ENCODE results near the gene SYT2.
"Not testable (repeated sequence)": the region's sequence is repeated elsewhere in the genome, so short reads cannot be mapped to it uniquely, and the experiment has no call there.

SYT2 gene

DNA sequence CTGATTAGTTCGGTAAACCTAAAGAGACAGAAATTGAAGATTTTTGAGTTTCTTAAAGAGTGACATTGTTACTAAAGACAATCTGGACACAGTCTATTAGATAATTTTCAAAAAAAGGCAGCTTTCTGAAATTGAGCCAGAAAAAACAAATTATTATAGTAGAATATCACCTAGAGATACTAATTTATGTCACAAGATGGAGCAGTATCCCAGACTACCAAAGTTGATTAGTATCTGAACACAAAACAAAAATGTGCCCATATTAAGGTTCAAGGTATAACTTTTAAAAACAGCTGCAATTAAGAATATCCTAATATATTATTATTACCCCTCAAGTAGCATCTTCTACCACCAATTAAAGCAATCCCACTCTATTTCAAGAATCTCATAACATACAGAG is 40.5 kb upstream of the SYT2 start:
- H3K4me1 ChIP-seq (ENCODE audit: control insufficient read depth in 2 of 2, insufficient read depth in 1 of 2, low read depth in 1 of 2, low read length in 2 of 2) = no peaks in the 10 kb centered on the region
- no peak overlapping the region for H4K8ac ChIP-seq (ENCODE audit: low read depth, low read length)
- H2AK5ac ChIP-seq (ENCODE audit: low read depth, low read length) = no peak overlapping the region
- no peak overlapping the region for H4K91ac ChIP-seq (ENCODE audit: low read depth, low read length, poor library complexity)
- no peak overlapping the region for H2AFZ ChIP-seq (ENCODE audit: low read length)
- no peak overlapping the region for H3K9ac ChIP-seq (ENCODE audit: low read depth, low read length, poor library complexity)
- no peaks in the 10 kb centered on the region for H3K79me1 ChIP-seq (ENCODE audit: low read depth, low read length)
- no peak overlapping the region for H3K4me3 ChIP-seq (ENCODE audit: low read length in 2 of 2)
- H3K36me3 ChIP-seq (replicated peaks in 1 of 2; ENCODE audit: control insufficient read depth in 2 of 2, insufficient read depth in 2 of 2, low read length in 2 of 2) = peaks cover 34 to 100% of the 10 kb centered on the region in 2 donors
- H2BK15ac ChIP-seq (ENCODE audit: low read length) = no peak overlapping the region
- H3K27me3 ChIP-seq (ENCODE audit: control insufficient read depth in 3 of 3, insufficient read depth in 3 of 3, low read depth in 1 of 3, low read length in 3 of 3) = no peaks in the 10 kb centered on the region
- no peak overlapping the region for H3K18ac ChIP-seq (ENCODE audit: low read length)
- no peak overlapping the region for H2BK120ac ChIP-seq (ENCODE audit: low read depth, low read length)
- no peak overlapping the region for H3K14ac ChIP-seq (ENCODE audit: low read length)
- H3K9me3 ChIP-seq (replicated peaks in 1 of 2; ENCODE audit: control insufficient read depth in 2 of 2, insufficient read depth in 1 of 2, low read depth in 1 of 2, low read length in 2 of 2) = peaks cover 0 to under 1% of the 10 kb centered on the region in 2 donors
- H3K4ac ChIP-seq (ENCODE audit: low read length) = no peak overlapping the region
- H3K4me2 ChIP-seq (ENCODE audit: insufficient read depth, low read length, poor library complexity, severe bottlenecking) = no peak overlapping the region
- no peak overlapping the region for H2BK5ac ChIP-seq (ENCODE audit: low read length)
- no peak overlapping the region for H2BK12ac ChIP-seq (ENCODE audit: low read length)
- no peak for DNase-seq (ENCODE audit: low spot score)
- no peak overlapping the region for H3K23ac ChIP-seq (ENCODE audit: low read depth, low read length, poor library complexity)
- no CpG with 5 or more reads among the region's 1 CpG for WGBS, 2 donors (ENCODE audit: extremely low coverage in 2 of 2, insufficient read length in 2 of 2, insufficient replicate concordance in 1 of 2)
- H3K27ac ChIP-seq (replicated peaks; ENCODE audit: low read length) = no peak overlapping the region

GRCh38 chr1:202750024-202750423 is 39.8 kb upstream of the SYT2 start:
- no peak overlapping the region for H4K8ac ChIP-seq (ENCODE audit: low read depth, low read length)
- H3K36me3 ChIP-seq (replicated peaks in 1 of 2; ENCODE audit: control insufficient read depth in 2 of 2, insufficient read depth in 2 of 2, low read length in 2 of 2) = peaks cover 35 to 100% of the 10 kb centered on the region in 2 donors
- no peak overlapping the region for H2BK12ac ChIP-seq (ENCODE audit: low read length)
- no peak overlapping the region for H2BK120ac ChIP-seq (ENCODE audit: low read depth, low read length)
- H3K4me3 ChIP-seq (ENCODE audit: low read length in 2 of 2) = no peak overlapping the region
- H2BK5ac ChIP-seq (ENCODE audit: low read length) = no peak overlapping the region
- WGBS, 2 donors (ENCODE audit: extremely low coverage in 2 of 2, insufficient read length in 2 of 2, insufficient replicate concordance in 1 of 2) = no CpG with 5 or more reads among the region's 2 CpGs
- H3K18ac ChIP-seq (ENCODE audit: low read length) = no peak overlapping the region
- H2BK15ac ChIP-seq (ENCODE audit: low read length) = no peak overlapping the region
- H3K23ac ChIP-seq (ENCODE audit: low read depth, low read length, poor library complexity) = no peak overlapping the region
- no peak for DNase-seq (ENCODE audit: low spot score)
- H3K27ac ChIP-seq (replicated peaks; ENCODE audit: low read length) = no peak overlapping the region
- no peak overlapping the region for H3K9ac ChIP-seq (ENCODE audit: low read depth, low read length, poor library complexity)
- H4K91ac ChIP-seq (ENCODE audit: low read depth, low read length, poor library complexity) = no peak overlapping the region
- H3K79me1 ChIP-seq (ENCODE audit: low read depth, low read length) = no peaks in the 10 kb centered on the region
- no peak overlapping the region for H2AFZ ChIP-seq (ENCODE audit: low read length)
- H3K9me3 ChIP-seq (replicated peaks in 1 of 2; ENCODE audit: control insufficient read depth in 2 of 2, insufficient read depth in 1 of 2, low read depth in 1 of 2, low read length in 2 of 2) = peaks cover 3 to 8% of the 10 kb centered on the region in 2 donors
- no peak overlapping the region for H3K4ac ChIP-seq (ENCODE audit: low read length)
- H3K4me1 ChIP-seq (ENCODE audit: control insufficient read depth in 2 of 2, insufficient read depth in 1 of 2, low read depth in 1 of 2, low read length in 2 of 2) = no peaks in the 10 kb centered on the region
- H2AK5ac ChIP-seq (ENCODE audit: low read depth, low read length) = no peak overlapping the region
- no peak overlapping the region for H3K14ac ChIP-seq (ENCODE audit: low read length)
- H3K27me3 ChIP-seq (ENCODE audit: control insufficient read depth in 3 of 3, insufficient read depth in 3 of 3, low read depth in 1 of 3, low read length in 3 of 3) = no peaks in the 10 kb centered on the region
- H3K4me2 ChIP-seq (ENCODE audit: insufficient read depth, low read length, poor library complexity, severe bottlenecking) = no peak overlapping the region

GRCh38 chr1:202745323-202745888 is 35.2 kb upstream of the SYT2 start:
- Histone ChIP-seq H3K4ac (ENCODE audit: low read length) (no peak overlapping the region), H3K23ac (ENCODE audit: low read depth, low read length, poor library complexity) (no peak overlapping the region), H2AK5ac (ENCODE audit: low read depth, low read length) (no peak overlapping the region), H3K27ac (replicated peaks; ENCODE audit: low read length) (no peak overlapping the region), H2BK5ac (ENCODE audit: low read length) (no peak overlapping the region), H2BK120ac (ENCODE audit: low read depth, low read length) (no peak overlapping the region), H3K36me3 (replicated peaks in 1 of 2; ENCODE audit: control insufficient read depth in 2 of 2, insufficient read depth in 2 of 2, low read length in 2 of 2) (peaks cover 39 to 98% of the 10 kb centered on the region in 2 donors), H3K9me3 (replicated peaks in 1 of 2; ENCODE audit: control insufficient read depth in 2 of 2, insufficient read depth in 1 of 2, low read depth in 1 of 2, low read length in 2 of 2) (peaks cover 10 to 23% of the 10 kb centered on the region in 2 donors), H3K18ac (ENCODE audit: low read length) (no peak overlapping the region), H3K79me1 (ENCODE audit: low read depth, low read length) (peaks cover 3% of the 10 kb centered on the region), H2BK15ac (ENCODE audit: low read length) (no peak overlapping the region), H3K9ac (ENCODE audit: low read depth, low read length, poor library complexity) (no peak overlapping the region), H3K27me3 (ENCODE audit: control insufficient read depth in 3 of 3, insufficient read depth in 3 of 3, low read depth in 1 of 3, low read length in 3 of 3) (no peaks in the 10 kb centered on the region), H2BK12ac (ENCODE audit: low read length) (no peak overlapping the region), H2AFZ (ENCODE audit: low read length) (no peak overlapping the region), H4K8ac (ENCODE audit: low read depth, low read length) (no peak overlapping the region), H3K14ac (ENCODE audit: low read length) (no peak overlapping the region), H3K4me3 (ENCODE audit: low read length in 2 of 2) (no peak overlapping the region), H4K91ac (ENCODE audit: low read depth, low read length, poor library complexity) (no peak overlapping the region), H3K4me1 (ENCODE audit: control insufficient read depth in 2 of 2, insufficient read depth in 1 of 2, low read depth in 1 of 2, low read length in 2 of 2) (no peaks in the 10 kb centered on the region), H3K4me2 (ENCODE audit: insufficient read depth, low read length, poor library complexity, severe bottlenecking) (no peak overlapping the region)
- no peak for DNase-seq (ENCODE audit: low spot score)
- WGBS, 2 donors (ENCODE audit: extremely low coverage in 2 of 2, insufficient read length in 2 of 2, insufficient replicate concordance in 1 of 2) = no CpG with 5 or more reads among the region's 3 CpGs

GRCh38 chr1:202744770-202745169 is 34.5 kb upstream of the SYT2 start:
- H2BK5ac ChIP-seq (ENCODE audit: low read length); H2BK120ac ChIP-seq (ENCODE audit: low read depth, low read length); H3K4me1 ChIP-seq (ENCODE audit: control insufficient read depth in 2 of 2, insufficient read depth in 1 of 2, low read depth in 1 of 2, low read length in 2 of 2); H3K27ac ChIP-seq (replicated peaks; ENCODE audit: low read length); H3K27me3 ChIP-seq (ENCODE audit: control insufficient read depth in 3 of 3, insufficient read depth in 3 of 3, low read depth in 1 of 3, low read length in 3 of 3); H3K4ac ChIP-seq (ENCODE audit: low read length); H2BK12ac ChIP-seq (ENCODE audit: low read length); H3K9ac ChIP-seq (ENCODE audit: low read depth, low read length, poor library complexity); DNase-seq (ENCODE audit: low spot score); H3K18ac ChIP-seq (ENCODE audit: low read length); H3K4me2 ChIP-seq (ENCODE audit: insufficient read depth, low read length, poor library complexity, severe bottlenecking); H4K8ac ChIP-seq (ENCODE audit: low read depth, low read length); H3K79me1 ChIP-seq (ENCODE audit: low read depth, low read length); H3K4me3 ChIP-seq (ENCODE audit: low read length in 2 of 2); H2BK15ac ChIP-seq (ENCODE audit: low read length); H4K91ac ChIP-seq (ENCODE audit: low read depth, low read length, poor library complexity); H2AK5ac ChIP-seq (ENCODE audit: low read depth, low read length); H3K14ac ChIP-seq (ENCODE audit: low read length); H3K23ac ChIP-seq (ENCODE audit: low read depth, low read length, poor library complexity); H2AFZ ChIP-seq (ENCODE audit: low read length): not testable (repeated sequence)
- Histone ChIP-seq H3K9me3 (replicated peaks in 1 of 2; ENCODE audit: control insufficient read depth in 2 of 2, insufficient read depth in 1 of 2, low read depth in 1 of 2, low read length in 2 of 2) (peaks cover 10 to 23% of the 10 kb centered on the region in 2 donors), H3K36me3 (replicated peaks in 1 of 2; ENCODE audit: control insufficient read depth in 2 of 2, insufficient read depth in 2 of 2, low read length in 2 of 2) (peaks cover 37 to 92% of the 10 kb centered on the region in 2 donors)
- no CpG with 5 or more reads among the region's 3 CpGs for WGBS, 2 donors (ENCODE audit: extremely low coverage in 2 of 2, insufficient read length in 2 of 2, insufficient replicate concordance in 1 of 2)
